GM18907 (cell line): ENCODE results near the gene SIGLEC12.
A peak's percentile ranks its signal among the peaks of the same experiment; 100 is the strongest.

ENCODE experiments used
- ATAC-seq: cut with Tn5 transposase; IDR thresholded peaks from one replicate; pipeline ENCODE4 v1.9.1; 2021; ENCODE audit warnings: mild to moderate bottlenecking, moderate library complexity; ENCODE audit not compliant: unreplicated experiment

Gene SIGLEC12

DNA sequence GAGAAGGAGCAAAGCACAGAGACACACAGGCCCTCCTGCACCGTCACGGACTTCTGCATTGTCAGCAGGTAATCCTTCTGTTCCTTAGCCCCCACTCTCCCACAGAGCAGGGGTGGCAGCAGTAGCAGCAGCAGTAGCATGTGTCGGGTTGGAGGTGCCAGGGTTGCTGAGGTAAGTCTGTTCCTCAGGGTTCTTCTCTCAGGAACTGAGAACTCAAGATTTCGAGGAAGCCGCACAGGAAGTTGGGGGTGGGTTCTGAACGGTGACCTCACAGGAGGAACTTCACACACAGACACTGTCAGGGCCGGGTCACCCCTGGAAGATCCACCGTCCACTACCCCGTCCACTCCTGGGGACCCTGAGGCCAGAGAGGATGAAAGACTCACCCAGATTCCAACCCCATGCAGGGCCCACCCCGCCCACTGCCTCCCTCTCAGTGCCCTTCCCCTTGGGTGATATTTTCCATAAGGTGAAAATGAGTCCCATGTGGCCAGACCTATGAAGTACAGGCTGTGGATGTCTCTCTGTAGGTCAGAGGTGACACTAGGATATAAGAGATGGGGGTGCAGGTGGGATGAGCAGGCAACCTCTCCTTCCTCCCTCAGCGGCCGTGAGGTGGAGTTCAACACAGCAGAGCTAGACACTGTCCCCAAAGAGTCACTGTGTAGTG is at the start of gene SIGLEC12:
Gene SIGLEC12 (minus strand): TSS at position 207 of the 670 bp plus-strand sequence. CDS start 67 bp downstream, at position 140.
- ATAC-seq: no peak

DNA sequence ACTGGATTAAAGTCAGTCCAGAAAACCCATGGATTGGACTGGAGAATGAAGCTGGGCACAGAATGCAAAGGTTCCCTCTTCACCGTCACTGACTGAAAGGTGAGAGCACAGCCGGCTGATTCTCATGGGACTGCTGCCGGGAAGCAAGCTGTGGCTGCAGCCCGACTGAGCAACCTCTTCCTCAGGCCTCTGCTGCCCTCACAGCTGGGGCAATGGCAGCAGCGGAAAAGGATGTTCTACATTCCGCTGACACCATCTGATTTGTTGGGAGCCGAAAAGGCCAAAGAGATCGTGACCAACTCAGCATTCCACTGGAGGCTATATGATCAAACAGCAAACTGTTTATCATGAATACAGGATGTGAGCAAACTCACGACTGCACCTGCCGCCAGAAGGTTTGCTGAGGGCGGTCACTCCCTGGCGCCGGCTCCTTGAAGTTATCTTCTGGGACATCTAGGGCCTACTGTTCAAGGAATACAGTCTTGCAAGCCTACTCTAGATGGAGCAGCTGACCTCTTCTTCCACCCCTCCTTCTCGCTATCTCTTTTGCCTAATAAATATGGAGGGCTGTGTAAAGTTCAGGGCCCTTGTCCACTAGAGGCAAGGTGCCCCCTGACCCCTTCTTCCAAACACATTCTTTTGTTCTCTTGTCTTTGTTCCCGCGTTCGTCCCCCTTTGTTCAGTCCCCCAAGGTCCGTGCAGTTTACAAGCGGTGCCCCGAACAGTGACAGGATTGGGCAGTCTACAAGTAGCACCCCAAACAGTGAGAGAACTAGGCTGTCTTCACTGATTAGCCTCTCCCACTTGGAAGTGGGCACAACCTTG is 49.5 kb upstream of the SIGLEC12 start:
- ATAC-seq: no peak

- ATAC-seq: no peak
These were observed 48.1 kb upstream of the SIGLEC12 start for GRCh38 chr19:51549533-51550324.

DNA sequence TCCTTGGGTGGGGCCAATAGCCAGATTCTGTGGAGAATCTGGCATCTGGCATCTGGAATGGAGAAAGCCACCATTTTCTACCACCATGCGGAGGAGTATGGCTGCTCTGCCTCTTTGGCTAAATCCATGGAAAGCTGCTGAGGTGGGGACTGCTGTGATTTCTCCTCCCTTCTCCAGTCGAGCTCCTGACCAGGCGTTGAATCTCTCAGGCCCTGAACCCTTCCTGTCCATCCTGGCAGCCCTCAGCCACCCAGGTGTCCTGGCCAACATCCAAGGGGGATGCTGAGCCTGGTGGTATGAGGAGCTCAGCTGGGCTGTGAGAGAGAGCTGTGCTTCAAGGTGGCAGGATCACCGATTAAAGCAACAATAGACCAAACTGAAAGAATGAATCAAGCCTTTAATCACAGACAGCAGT is 47.3 kb upstream of the SIGLEC12 start:
- ATAC-seq: no peak

GRCh38 chr19:51548213-51548651 is 46.6 kb upstream of the SIGLEC12 start:
- ATAC-seq: no peak

- ATAC-seq: no peak
These were observed 46.0 kb upstream of the SIGLEC12 start for GRCh38 chr19:51547397-51548212.

DNA sequence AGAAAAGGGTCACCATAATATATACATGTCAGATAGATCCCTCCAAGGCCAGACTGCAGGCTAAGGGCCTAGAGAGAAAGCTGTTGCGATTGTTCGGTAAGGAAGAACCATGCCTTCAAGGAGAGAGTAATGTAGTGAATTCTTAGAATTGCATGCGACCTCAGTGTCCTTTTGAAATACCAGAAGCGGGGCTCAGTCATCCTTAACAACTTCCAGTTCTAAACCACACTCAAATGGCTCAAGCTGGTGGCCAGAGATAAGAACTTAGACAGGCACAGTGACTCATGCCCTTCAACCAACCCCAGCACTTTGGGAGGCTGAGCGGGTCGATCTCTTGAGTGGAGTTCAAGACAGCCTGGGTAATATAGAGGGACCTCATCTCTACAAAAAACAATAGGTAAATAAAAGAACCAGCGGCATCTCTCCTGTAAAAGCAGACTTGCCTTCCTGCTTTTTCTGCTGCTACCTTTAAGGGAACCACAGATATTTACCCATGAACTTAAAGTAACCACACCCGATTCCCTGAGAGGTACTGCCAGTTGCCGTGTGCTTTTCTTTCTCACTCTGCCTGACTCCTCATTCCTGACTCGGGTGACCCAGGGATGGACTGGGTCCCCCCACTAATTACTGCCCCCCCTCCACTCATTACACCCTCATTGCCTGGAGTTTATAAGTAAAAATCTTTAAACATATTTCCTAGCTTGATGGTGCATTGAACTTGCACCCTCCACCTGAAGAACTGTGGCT is 45.2 kb upstream of the SIGLEC12 start:
- no peak for ATAC-seq

- no peak for ATAC-seq
These were observed 44.6 kb upstream of the SIGLEC12 start for GRCh38 chr19:51546107-51546649.

GRCh38 chr19:51544038-51544437 is 42.4 kb upstream of the SIGLEC12 start:
- no peak for ATAC-seq

DNA sequence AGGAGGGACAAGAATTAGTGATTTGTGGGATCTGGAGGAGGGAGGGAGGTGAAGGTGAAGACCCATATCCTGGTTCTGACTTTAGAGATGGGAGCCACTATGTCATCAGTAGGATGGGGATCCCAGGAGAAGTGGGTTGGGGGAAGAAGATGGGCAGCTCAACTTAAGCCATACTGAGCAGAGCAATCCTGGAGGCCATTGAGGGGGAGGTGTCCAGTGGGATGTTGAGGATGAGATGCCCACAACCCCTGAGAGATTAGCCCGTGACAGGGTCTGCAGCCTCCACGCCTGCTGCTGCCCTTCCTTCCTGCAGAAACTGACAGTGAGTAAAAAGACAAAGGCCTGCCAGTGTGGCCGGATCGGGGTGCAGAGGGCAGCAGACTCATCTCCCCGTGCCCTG is 41.1 kb upstream of the SIGLEC12 start:
- no peak for ATAC-seq

GRCh38 chr19:51541458-51542357 is 40.1 kb upstream of the SIGLEC12 start:
- ATAC-seq: no peak

DNA sequence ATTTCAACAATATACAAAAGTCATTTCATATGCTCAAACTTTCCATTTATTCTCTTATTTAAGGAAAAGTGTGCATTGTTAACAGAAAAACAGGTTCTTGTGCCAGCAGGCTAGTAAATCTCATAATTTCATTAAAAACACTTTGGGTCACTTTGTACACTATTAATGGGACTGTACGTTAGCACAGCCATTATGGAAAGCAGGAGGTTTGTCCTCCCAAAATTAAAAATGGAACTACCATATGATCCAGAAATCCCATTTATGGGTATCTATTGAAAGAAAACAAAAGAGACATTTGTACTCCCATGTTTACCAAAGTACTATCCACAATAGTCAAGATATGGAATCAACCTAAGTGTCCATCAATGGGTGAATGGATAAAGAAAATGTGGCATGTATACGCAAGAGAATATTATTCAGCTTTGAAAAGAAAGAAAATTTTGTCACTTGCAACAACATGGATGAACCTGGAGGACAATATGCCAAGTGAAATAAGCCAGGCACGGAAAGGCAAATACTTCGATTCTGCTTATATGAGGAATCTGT is 38.3 kb upstream of the SIGLEC12 start:
- no peak for ATAC-seq

DNA sequence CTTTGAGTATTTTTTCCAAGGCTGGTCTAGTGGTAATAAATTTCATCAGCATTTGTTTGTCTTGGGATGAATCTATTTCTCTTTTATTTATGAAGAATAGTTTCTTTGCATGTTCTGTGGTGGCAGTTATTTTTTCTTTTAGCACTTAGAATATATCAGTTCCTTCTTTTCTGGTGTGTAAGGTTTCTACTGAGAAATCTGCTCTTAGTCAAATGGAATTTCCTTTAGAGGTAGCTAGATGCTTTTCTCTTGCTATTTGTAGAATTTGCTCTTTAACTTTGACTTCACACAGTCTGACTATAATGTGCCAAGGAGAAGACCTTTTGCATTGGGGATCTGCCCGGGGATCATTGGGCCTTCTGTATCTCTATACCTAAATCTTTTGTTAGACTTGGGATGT is 33.9 kb upstream of the SIGLEC12 start:
- no peak for ATAC-seq

DNA sequence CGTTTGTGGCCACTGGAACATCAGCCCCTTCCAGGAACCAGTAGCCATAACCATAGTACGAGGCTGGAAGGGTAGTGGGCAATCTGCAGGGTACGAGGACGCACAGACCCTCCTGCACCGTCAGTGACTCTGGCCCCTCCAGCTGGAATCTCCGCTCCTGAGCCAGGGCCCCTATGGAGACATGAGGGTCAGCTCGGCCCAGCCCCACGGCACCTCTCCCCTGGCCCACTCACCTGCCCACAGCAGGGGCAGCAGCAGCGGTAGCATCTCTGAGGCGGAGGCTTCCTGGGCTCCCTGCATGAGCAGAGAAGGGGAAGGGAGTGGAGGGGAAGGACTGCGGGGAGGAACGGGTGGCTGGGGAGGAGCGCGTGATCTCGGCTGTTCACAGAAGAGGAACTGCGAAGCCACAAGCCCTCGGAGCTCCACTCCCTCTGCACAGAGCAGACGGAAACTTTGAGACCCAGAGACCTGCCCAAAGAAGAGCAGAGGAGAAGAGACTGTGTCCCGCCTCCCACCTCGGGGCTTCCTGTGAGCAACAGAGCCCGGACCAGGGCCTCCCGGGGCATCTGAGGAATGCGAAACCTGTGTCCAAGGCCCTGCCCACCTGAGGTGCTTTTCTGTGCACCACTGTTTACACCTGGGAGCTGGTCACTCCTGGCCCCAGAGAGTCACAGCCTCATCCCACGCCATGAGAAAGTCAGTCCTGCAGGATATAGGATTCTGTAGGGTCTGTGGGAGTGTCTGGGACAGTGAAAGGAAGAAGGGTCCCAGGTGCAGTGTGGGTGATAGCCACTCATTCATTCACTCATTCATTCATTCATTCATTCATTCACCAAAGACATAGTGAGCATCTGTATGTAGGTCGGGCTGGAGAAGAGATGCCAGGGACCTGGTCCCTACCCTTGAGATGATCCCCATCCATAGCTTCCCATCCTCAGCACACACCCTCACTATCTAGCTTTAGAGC is 30.0 kb upstream of the SIGLEC12 start, which contains the start of gene SIGLEC6:
Gene SIGLEC6 (minus strand): TSS at position 322 of the 967 bp plus-strand sequence. CDS start 22 bp downstream, at position 300.
- peak; percentile 45 for ATAC-seq

GRCh38 chr19:51530616-51531015 is 29.0 kb upstream of the SIGLEC12 start:
- ATAC-seq: no peak

GRCh38 chr19:51529301-51529700 is 27.7 kb upstream of the SIGLEC12 start:
- ATAC-seq: no peak

DNA sequence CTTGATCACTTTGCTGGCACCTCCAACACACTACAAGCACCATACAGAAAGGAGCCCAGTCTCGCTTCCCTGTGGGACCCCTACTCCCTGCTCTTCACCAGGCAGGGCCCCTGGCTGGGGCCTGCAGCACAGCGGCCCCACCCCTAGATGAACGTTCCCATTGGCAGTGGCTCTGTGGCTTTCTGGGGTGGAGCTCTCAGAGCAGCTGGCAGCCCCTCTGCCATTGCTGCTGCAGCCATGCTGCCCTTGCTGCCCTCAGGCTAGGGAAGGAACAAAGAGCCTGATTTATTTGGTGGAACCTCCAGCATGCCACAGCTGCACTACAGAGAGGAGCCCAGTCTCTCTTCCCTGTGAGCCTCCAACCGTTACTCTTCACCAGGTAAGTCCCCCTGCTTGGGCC is 24.1 kb upstream of the SIGLEC12 start:
- ATAC-seq: no peak
